HEK293 (cell line): Measurements from ENCODE around the gene SLC48A1.

Source experiments
- CTCF ChIP-seq: fragments of 450-650 bp; formaldehyde crosslinking; IDR thresholded peaks from 2 replicates; pipeline ENCODE4 v1.5.1; 2016; ENCODE audit warnings: missing biosample characterization, missing genetic modification characterization
- PBX3 ChIP-seq: sonication (generic); formaldehyde crosslinking; IDR thresholded peaks from 2 replicates; pipeline ENCODE4 v1.8.1; 2022; ENCODE audit warnings: mild to moderate bottlenecking, moderate library complexity, missing genetic modification reagents
- PRDM10 ChIP-seq: fragments of 450-650 bp; formaldehyde crosslinking; IDR thresholded peaks from 2 replicates; pipeline ENCODE4 v1.5.1; 2016; ENCODE audit warnings: missing biosample characterization, missing genetic modification characterization
- REST ChIP-seq: fragments of 450-650 bp; formaldehyde crosslinking; IDR thresholded peaks from 2 replicates; pipeline ENCODE4 v1.5.1; 2016; ENCODE audit warnings: missing biosample characterization, missing genetic modification characterization
- SALL2 ChIP-seq: fragments of 450-650 bp; formaldehyde crosslinking; IDR thresholded peaks from 2 replicates; pipeline ENCODE4 v1.5.0; 2017; ENCODE audit warnings: missing biosample characterization, mild to moderate bottlenecking, missing genetic modification characterization, borderline replicate concordance
- TCF7L2 ChIP-seq: IDR thresholded peaks from 2 replicates; pipeline ENCODE4 v1.6.1; 2011; ENCODE audit warnings: low read depth, mild to moderate bottlenecking, inconsistent platforms, low read length, moderate library complexity, borderline replicate concordance
- ZFP37 ChIP-seq: fragments of 450-650 bp; formaldehyde crosslinking; IDR thresholded peaks from 2 replicates; pipeline ENCODE4 v1.5.1; 2016; ENCODE audit warnings: missing biosample characterization, missing genetic modification characterization
- ZNF274 ChIP-seq, 2 experiments: fragments of 200-500 bp in 1 of 2; fragments of 450-650 bp in 1 of 2; sonication (Bioruptor generic) in 1 of 2; formaldehyde crosslinking in 1 of 2; IDR thresholded peaks; 2 replicates each; pipeline versions ENCODE4 v1.5.1 to v1.6.1; 2014 to 2016; ENCODE audit warnings: borderline replicate concordance in 1 of 2, inconsistent platforms in 1 of 2, low read length in 1 of 2, missing biosample characterization in 1 of 2, missing genetic modification characterization in 1 of 2
- ZNF704 ChIP-seq: fragments of 450-650 bp; formaldehyde crosslinking; IDR thresholded peaks from 2 replicates; pipeline ENCODE4 v1.5.1; 2016; ENCODE audit warnings: missing biosample characterization, missing genetic modification characterization

- no peak for TF ChIP-seq CTCF (tag by site-specific recombination)
- TF ChIP-seq PRDM10: no peak
- TF ChIP-seq ZNF274 (IDR thresholded peaks at IDR 0.05; ENCODE audit: low read length): no peak
- no peak for TF ChIP-seq ZNF274 (tag by site-specific recombination; IDR thresholded peaks at IDR 0.05; ENCODE audit: borderline replicate concordance)
- TF ChIP-seq ZNF704 (tag by site-specific recombination): no peak
- TF ChIP-seq REST (tag by site-specific recombination): no peak
- no peak for TF ChIP-seq ZFP37 (tag by site-specific recombination)
- no peak for TF ChIP-seq PBX3 (CRISPR knock-in tag)
- TF ChIP-seq TCF7L2: no peak
- TF ChIP-seq SALL2: no peak
Observed at GRCh38 chr12:47751561-47751960, 21.5 kb upstream of the SLC48A1 start.
